GM23338 (cell line): ENCODE measurements around the gene ARMC9. TPM values are rescaled to one million over a fixed set of nuclear protein-coding genes. Genes with fewer than 3 reads are reported as not detected.

Experiments
- ATAC-seq: fragments of 200-7000 bp; cut with Tn5 transposase; 3 replicates; pipeline ENCODE4 v1.9.1; 2020
- DNase-seq: peaks from one replicate; pipeline ENCODE4 v3.0.0-alpha.2; 2015; ENCODE audit warnings: low spot score
- H2AFZ ChIP-seq: fragments of 200-600 bp; sonication (generic); 2 replicates; pipeline ENCODE4 v1.8.0; 2016; ENCODE audit warnings: antibody characterized with exemption, mild to moderate bottlenecking, moderate library complexity
- H3F3A ChIP-seq: fragments of 200-600 bp; sonication (generic); replicated peaks from 2 replicates; pipeline ENCODE4 v1.8.0; 2017; ENCODE audit warnings: antibody characterized with exemption, mixed run types, low read depth
- H3K27ac ChIP-seq: fragments of 200-600 bp; sonication (generic); 2 replicates; pipeline ENCODE4 v1.6.1; 2016; ENCODE audit warnings: low read depth
- H3K27me3 ChIP-seq: fragments of 200-600 bp; sonication (generic); 2 replicates; pipeline ENCODE4 v1.8.0; 2016; ENCODE audit warnings: mild to moderate bottlenecking, mixed run types, moderate library complexity; ENCODE audit not compliant: insufficient read depth
- H3K36me3 ChIP-seq: fragments of 200-600 bp; sonication (generic); 2 replicates; pipeline ENCODE4 v1.8.0; 2016; ENCODE audit warnings: mild to moderate bottlenecking; ENCODE audit not compliant: insufficient read depth
- H3K4me1 ChIP-seq: fragments of 200-600 bp; sonication (generic); 2 replicates; pipeline ENCODE4 v1.8.0; 2016; ENCODE audit warnings: mild to moderate bottlenecking, moderate library complexity; ENCODE audit not compliant: insufficient read depth
- H3K4me2 ChIP-seq: fragments of 200-600 bp; sonication (generic); 2 replicates; pipeline ENCODE4 v1.7.1; 2017; ENCODE audit warnings: mixed run types
- H3K4me3 ChIP-seq: fragments of 200-600 bp; sonication (generic); 2 replicates; pipeline ENCODE4 v1.6.1; 2016; ENCODE audit warnings: mixed run types
- H3K79me2 ChIP-seq: fragments of 200-600 bp; sonication (generic); replicated peaks from 2 replicates; pipeline ENCODE4 v1.8.0; 2017; ENCODE audit warnings: mild to moderate bottlenecking; ENCODE audit not compliant: insufficient read depth
- H3K9me2 ChIP-seq: fragments of 200-600 bp; sonication (generic); 2 replicates; pipeline ENCODE4 v1.8.0; 2017; ENCODE audit not compliant: insufficient read depth
- H4K20me1 ChIP-seq: fragments of 200-600 bp; sonication (generic); replicated peaks from 2 replicates; pipeline ENCODE4 v1.8.0; 2017; ENCODE audit warnings: mild to moderate bottlenecking; ENCODE audit not compliant: insufficient read depth
- H3K27ac Mint-ChIP-seq: 2 replicates; pipeline ENCODE4 v1.8.0; 2020; ENCODE audit warnings: inconsistent platforms, mild to moderate bottlenecking, moderate library complexity, mixed read lengths
- H3K27me3 Mint-ChIP-seq: 3 replicates; pipeline ENCODE4 v1.8.0; 2022; ENCODE audit warnings: low read depth, mild to moderate bottlenecking, moderate library complexity, mixed read lengths, inconsistent platforms; ENCODE audit not compliant: insufficient read depth, poor library complexity
- H3K36me3 Mint-ChIP-seq: 3 replicates; pipeline ENCODE4 v1.8.0; 2021; ENCODE audit warnings: low read depth, mild to moderate bottlenecking, inconsistent platforms, moderate library complexity, mixed read lengths
- H3K4me1 Mint-ChIP-seq: 3 replicates; pipeline ENCODE4 v1.8.0; 2020; ENCODE audit warnings: mild to moderate bottlenecking, inconsistent platforms, mixed read lengths
- H3K4me3 Mint-ChIP-seq: 3 replicates; pipeline ENCODE4 v1.8.0; 2021; ENCODE audit warnings: moderate library complexity, mild to moderate bottlenecking, inconsistent platforms, mixed read lengths
- H3K9me3 Mint-ChIP-seq: 3 replicates; pipeline ENCODE4 v1.8.0; 2020; ENCODE audit warnings: moderate library complexity, mild to moderate bottlenecking, inconsistent platforms, mixed read lengths
- CREB1 ChIP-seq: fragments of 250-450 bp; sonication (Bioruptor Pico); IDR thresholded peaks from 2 replicates; pipeline ENCODE4 v1.5.0; 2020; ENCODE audit warnings: low read depth, mild to moderate bottlenecking, moderate library complexity
- CTCF ChIP-seq, 2 experiments: fragments of 200-600 bp in 1 of 2; sonication (generic) in 1 of 2; conservative IDR thresholded peaks; 2 replicates each; pipeline versions ENCODE4 v1.5.1 to v1.6.1; 2016 to 2017; ENCODE audit warnings: antibody characterized with exemption in 2 of 2, low read depth in 2 of 2, mild to moderate bottlenecking in 2 of 2, moderate library complexity in 1 of 2
- ETS1 ChIP-seq: IDR thresholded peaks from 2 replicates; pipeline ENCODE4 v1.6.1; 2016; ENCODE audit warnings: antibody characterized with exemption
- EZH2 ChIP-seq: fragments of 200-600 bp; sonication (generic); IDR thresholded peaks from one replicate; pipeline ENCODE4 v1.8.0; 2017; ENCODE audit warnings: antibody characterized with exemption, mild to moderate bottlenecking, low read depth; ENCODE audit not compliant: unreplicated experiment
- EZH2phosphoT487 ChIP-seq: fragments of 200-600 bp; sonication (generic); IDR thresholded peaks from one replicate; pipeline ENCODE4 v1.8.1; 2018; ENCODE audit warnings: antibody characterized with exemption; ENCODE audit not compliant: unreplicated experiment
- JUNB ChIP-seq: IDR thresholded peaks from one replicate; pipeline ENCODE4 v1.6.1; 2016; ENCODE audit warnings: antibody characterized with exemption; ENCODE audit not compliant: unreplicated experiment
- NANOG ChIP-seq: IDR thresholded peaks from 2 replicates; pipeline ENCODE4 v1.6.1; 2016; ENCODE audit warnings: antibody characterized with exemption, borderline replicate concordance
- POLR2AphosphoS5 ChIP-seq: IDR thresholded peaks from 2 replicates; pipeline ENCODE4 v1.6.1; 2016; ENCODE audit warnings: antibody characterized with exemption, low read depth
- REST ChIP-seq: IDR thresholded peaks from one replicate; pipeline ENCODE4 v1.6.1; 2018; ENCODE audit warnings: antibody characterized with exemption; ENCODE audit not compliant: unreplicated experiment
- STAT1 ChIP-seq: IDR thresholded peaks from one replicate; pipeline ENCODE4 v1.6.1; 2016; ENCODE audit warnings: antibody characterized with exemption; ENCODE audit not compliant: unreplicated experiment
- ZNF114 ChIP-seq: fragments of 250-450 bp; sonication (Bioruptor Pico); IDR thresholded peaks from 2 replicates; pipeline ENCODE4 v1.5.0; 2020; ENCODE audit warnings: mild to moderate bottlenecking, moderate library complexity
- ZNF331 ChIP-seq: fragments of 250-450 bp; sonication (Bioruptor Pico); IDR thresholded peaks from 2 replicates; pipeline ENCODE4 v1.5.0; 2020; ENCODE audit warnings: low read depth, mild to moderate bottlenecking, moderate library complexity
- ZNF462 ChIP-seq: fragments of 250-450 bp; sonication (Bioruptor Pico); IDR thresholded peaks from 2 replicates; pipeline ENCODE4 v1.5.0; 2020; ENCODE audit warnings: mild to moderate bottlenecking, moderate library complexity
- polyA plus RNA-seq: library from polyadenylated mRNA; unstranded; fragments of >200 nt; fragmentation: Nextera tagmentation; extraction: Ambion mirVana; gene quantifications from 2 replicates; pipeline ENCODE4 v1.2.1, GENCODE V29; 2016
- total RNA-seq: library from RNA; depleted of rRNA; stranded (reverse); fragments of >200 nt; shearing (Covaris generic); gene quantifications from 2 replicates; pipeline ENCODE4 v1.2.3, GENCODE V29; 2014

Gene ARMC9
- total and polyA plus RNA-seq, 2 experiments from 2014 or later: 29.2 to 56.0 TPM

GRCh38 chr2:231277962-231278361 is 79.5 kb downstream of the ARMC9 start:
- TF ChIP-seq ETS1 (no peak), CREB1 (CRISPR knock-in tag) (no peak), ZNF331 (CRISPR knock-in tag) (no peak), EZH2phosphoT487 (no peak), ZNF462 (CRISPR knock-in tag) (no peak), EZH2 (no peak), CTCF (conservative IDR thresholded peaks at IDR 0.05; ENCODE audit: low read depth in 2 of 2) (no peak), NANOG (no peak), ZNF114 (CRISPR knock-in tag) (no peak), POLR2AphosphoS5 (no peak), STAT1 (no peak), JUNB (no peak), REST (no peak)
- Histone ChIP-seq H3K9me2 (no peaks in the 10 kb centered on the region), H3K4me1 (no peaks in the 10 kb centered on the region), H3K4me3 (no peak overlapping the region), H3K79me2 (no peaks in the 10 kb centered on the region), H4K20me1 (no peaks in the 10 kb centered on the region), H3K36me3 (peaks cover 10% of the 10 kb centered on the region; the same call in 1 of the 2 replicates), H3K27ac (no peak overlapping the region), H3F3A (no peaks in the 10 kb centered on the region), H3K27me3 (no peaks in the 10 kb centered on the region), H3K4me2 (no peak overlapping the region), H2AFZ (no peak overlapping the region)
- Mint-ChIP-seq H3K9me3 (no peaks in the 10 kb centered on the region; the same call in 2 of the 3 replicates), H3K36me3 (peaks cover 38% of the 10 kb centered on the region), H3K27me3 (peaks cover 3% of the 10 kb centered on the region), H3K4me3 (no peak overlapping the region), H3K27ac (no peak overlapping the region), H3K4me1 (no peaks in the 10 kb centered on the region)
- no peak for DNase-seq
- no peak for ATAC-seq
